ENCODE results near the gene RGL2.
A peak's percentile ranks its signal among the peaks of the same experiment; 100 is the strongest.

Gene RGL2

GRCh38 chr6:33297956-33298772 is 578 bp downstream of the RGL2 start:
- no peaks in the 10 kb centered on the region for H3K9me3 Mint-ChIP-seq
- peak overlapping the region; percentile 93 to 100 (median 96) for H3K4me3 Mint-ChIP-seq
- H3K4me1 Mint-ChIP-seq = peaks cover 16% of the 10 kb centered on the region
- H3K27me3 Mint-ChIP-seq (ENCODE audit: low read depth) = no peaks in the 10 kb centered on the region
- peak overlapping the region; percentile 94 to 97 (median 95) for H3K27ac Mint-ChIP-seq
- no peak for TF ChIP-seq CTCF (IDR thresholded peaks at IDR 0.05; ENCODE audit: unreplicated experiment in 3 of 3)
- peaks cover 10% of the 10 kb centered on the region for H3K36me3 Mint-ChIP-seq (ENCODE audit: low read depth)

- Mint-ChIP-seq H3K36me3 (ENCODE audit: low read depth) (peaks cover 15% of the 10 kb centered on the region), H3K9me3 (no peaks in the 10 kb centered on the region), H3K27ac (peak overlapping the region; percentile 94 to 97 (median 95)), H3K4me3 (peak overlapping the region; percentile 93 to 100 (median 96)), H3K27me3 (ENCODE audit: low read depth) (no peaks in the 10 kb centered on the region), H3K4me1 (peaks cover 16% of the 10 kb centered on the region)
- TF ChIP-seq CTCF (IDR thresholded peaks at IDR 0.05; ENCODE audit: unreplicated experiment in 3 of 3) = no peak
Observed at GRCh38 chr6:33297406-33297955, 1.3 kb downstream of the RGL2 start.

- Mint-ChIP-seq H3K4me3 (peak overlapping the region; percentile 93 to 100 (median 96)), H3K27ac (peak overlapping the region in 2 of 3 experiments; percentile 74 to 79), H3K27me3 (ENCODE audit: low read depth) (no peaks in the 10 kb centered on the region), H3K36me3 (ENCODE audit: low read depth) (peaks cover 20% of the 10 kb centered on the region), H3K4me1 (peaks cover 16% of the 10 kb centered on the region), H3K9me3 (no peaks in the 10 kb centered on the region)
- TF ChIP-seq CTCF (IDR thresholded peaks at IDR 0.05; ENCODE audit: unreplicated experiment in 3 of 3) = no peak
Observed at GRCh38 chr6:33296797-33297405, 1.8 kb downstream of the RGL2 start.

GRCh38 chr6:33295621-33296369 is 2.9 kb downstream of the RGL2 start:
- Mint-ChIP-seq H3K36me3 (ENCODE audit: low read depth) (peaks cover 15% of the 10 kb centered on the region), H3K4me1 (peaks cover 22% of the 10 kb centered on the region), H3K27me3 (ENCODE audit: low read depth) (no peaks in the 10 kb centered on the region)

More at GRCh38 chr6:33295621-33296369, 2.9 kb downstream of the RGL2 start:
- H3K9me3 Mint-ChIP-seq = no peaks in the 10 kb centered on the region
- H3K4me3 Mint-ChIP-seq = peak overlapping the region; percentile 83 to 93 (median 88)
- H3K27ac Mint-ChIP-seq = peak overlapping the region in 2 of 3 experiments; percentile 26 to 79
- TF ChIP-seq CTCF (IDR thresholded peaks at IDR 0.05; ENCODE audit: unreplicated experiment in 3 of 3) = no peak
